Spleen (tissue), 11 donors: ENCODE data around the gene ALOX5AP. TPM values are rescaled to one million over a fixed set of nuclear protein-coding genes. Genes with fewer than 3 reads are reported as not detected.

ENCODE experiments used
- DNase-seq: peaks from one replicate; pipeline ENCODE4 v3.0.0-alpha.2; 2020
- H3K27ac ChIP-seq, 8 donors: fragments of 200-600 bp; sonication (generic) in 7 of 8; 1 replicate in 4 of 8; 2 replicates in 4 of 8; pipeline versions ENCODE4 v1.5.0 to v1.8.0; 2016 to 2021; ENCODE audit warnings: inconsistent platforms in 4 of 8, mild to moderate bottlenecking in 4 of 8, moderate library complexity in 1 of 8
- H3K27me3 ChIP-seq, 7 donors: fragments of 200-600 bp; sonication (generic) in 6 of 7; replicated peaks in 1 of 7; 1 replicate in 4 of 7; 2 replicates in 3 of 7; pipeline versions ENCODE4 v1.5.0 to v1.8.0; 2016 to 2021; ENCODE audit warnings: inconsistent platforms in 3 of 7, mild to moderate bottlenecking in 1 of 7
- H3K36me3 ChIP-seq, 6 donors: fragments of 200-600 bp; sonication (generic) in 5 of 6; 1 replicate in 4 of 6; 2 replicates in 2 of 6; pipeline versions ENCODE4 v1.5.0 to v1.8.0; 2016 to 2021; ENCODE audit warnings: inconsistent platforms in 2 of 6
- H3K4me1 ChIP-seq, 6 donors: fragments of 200-600 bp; sonication (generic) in 5 of 6; 1 replicate in 3 of 6; 2 replicates in 3 of 6; pipeline versions ENCODE4 v1.5.0 to v1.8.0; 2016 to 2021; ENCODE audit warnings: inconsistent platforms in 3 of 6
- H3K4me3 ChIP-seq, 8 donors: fragments of 200-600 bp; sonication (generic) in 7 of 8; 1 replicate in 4 of 8; 2 replicates in 4 of 8; pipeline versions ENCODE4 v1.5.0 to v1.8.0; 2016 to 2021; ENCODE audit warnings: inconsistent platforms in 4 of 8, mild to moderate bottlenecking in 4 of 8, moderate library complexity in 2 of 8
- H3K9me3 ChIP-seq, 8 donors: fragments of 200-600 bp; sonication (generic) in 7 of 8; 1 replicate in 4 of 8; 2 replicates in 4 of 8; pipeline versions ENCODE4 v1.5.0 to v1.8.0; 2016 to 2021; ENCODE audit warnings: inconsistent platforms in 4 of 8
- CTCF ChIP-seq, 11 experiments: fragments of 200-600 bp in 7 of 11; fragments of 450-650 bp in 4 of 11; sonication (generic) in 4 of 11; IDR thresholded peaks in 8 of 11; conservative IDR thresholded peaks in 3 of 11; 1 replicate in 7 of 11; 2 replicates in 4 of 11; pipeline versions ENCODE4 v1.4.0 to v1.8.0; 2016 to 2021; ENCODE audit warnings: antibody characterized with exemption in 11 of 11, inconsistent platforms in 4 of 11, mild to moderate bottlenecking in 1 of 11
- POLR2A ChIP-seq, 3 donors: fragments of 450-650 bp; IDR thresholded peaks; one replicate each; pipeline ENCODE4 v1.5.1; 2017; ENCODE audit warnings: antibody characterized with exemption in 3 of 3, mild to moderate bottlenecking in 1 of 3
- POLR2AphosphoS5 ChIP-seq, 3 donors: sonication (generic); formaldehyde crosslinking; IDR thresholded peaks; one replicate each; pipeline ENCODE4 v1.5.1; 2017; ENCODE audit warnings: antibody characterized with exemption in 3 of 3
- WGBS, 5 donors: extraction: QIAGEN DNeasy Blood & Tissue Kit in 3 of 5; methylation state at CpG; one replicate each; pipeline versions ENCODE4 v1.1.5 to v1.1.7; 2013 to 2018; 5-methylcytosine and 5-hydroxymethylcytosine counted together
- intact Hi-C: fragments of 100-400 bp; cut with DNase I; formaldehyde crosslinking; loops from one replicate; pipeline ENCODE4 v1.15.0; 2023; ENCODE audit warnings: low total_unique reads
- polyA plus RNA-seq, 3 donors: library from polyadenylated mRNA; stranded (reverse); fragments of 200-250 nt; gene quantifications; one replicate each; pipeline ENCODE4 v1.2.1, GENCODE V29; 2013
- total RNA-seq, 7 donors: library from RNA; depleted of rRNA in 3 of 7; stranded (reverse); fragments of >200 nt in 3 of 7; fragmentation: NEBNext Ultra II Directional in 4 of 7; extraction: Animal tissue kit (Norgen Biotek cat#: 25700) in 4 of 7; gene quantifications; one replicate each; pipeline versions ENCODE4 v1.1.0 to v1.2.1, GENCODE V29; 2016 to 2021
- donor health status: healthy with polysubstance abuse.
- donor health status: DM: no; HTN: no; CAD: no; lungs with moderate emphysema.
- donor health status: DM: no; HTN: no; CAD: no.
- donor health status: Bipolar disorder and iron deficiency.
- donor health status: healthy.
- donor health status: DM: no; HTN: no; CAD: no.
- donor health status: DM: yes; HTN: yes; CAD: no.

The ALOX5AP gene
- total and polyA plus RNA-seq, 10 donors, result 36.8 to 268 (median 70.0) TPM

- WGBS, 5 donors, result 71 to 75% (median 74%) methylated on average over 10 to 12 of the region's 12 CpGs
- Histone ChIP-seq H3K4me1 (peaks cover 0 to 28% (median 8%) of the 10 kb centered on the region in 6 donors), H3K27me3 (no peaks in the 10 kb centered on the region), H3K4me3 (no peak overlapping the region), H3K9me3 (no peaks in the 10 kb centered on the region), H3K36me3 (peaks cover 0 to 32% (median 0%) of the 10 kb centered on the region in 6 donors), H3K27ac (peak overlapping the region in 3 of 8 donors; percentile 1 to 33 (median 22))
- TF ChIP-seq CTCF (IDR thresholded peaks at IDR 0.05 in 8 of 11, conservative IDR thresholded peaks at IDR 0.05 in 3 of 11) (peak in 7 of 11 experiments; percentile 13 to 40 (median 26)), POLR2AphosphoS5 (IDR thresholded peaks at IDR 0.05) (peak; percentile 48 to 70 (median 68)), POLR2A (IDR thresholded peaks at IDR 0.05) (no peak)
- peak; percentile 80 for DNase-seq
- intact Hi-C loops, result no loop called here
Observed at GRCh38 chr13:30792285-30793000, 57.1 kb downstream of the ALOX5AP start.

GRCh38 chr13:30796132-30796572 is 60.8 kb downstream of the ALOX5AP start:
- H3K27ac ChIP-seq, result peak overlapping the region in 3 of 8 donors; percentile 21 to 40 (median 29)
- H3K4me1 ChIP-seq, result peaks cover 0 to 28% (median 8%) of the 10 kb centered on the region in 6 donors
- H3K4me3 ChIP-seq, result peak overlapping the region in 1 of 8 donors; percentile 19
- TF ChIP-seq POLR2AphosphoS5 (IDR thresholded peaks at IDR 0.05) (no peak), CTCF (IDR thresholded peaks at IDR 0.05 in 8 of 11, conservative IDR thresholded peaks at IDR 0.05 in 3 of 11) (no peak), POLR2A (IDR thresholded peaks at IDR 0.05) (no peak)
- H3K9me3 ChIP-seq, result no peaks in the 10 kb centered on the region
- intact Hi-C loops, result no loop called here
- WGBS, 5 donors, result 24 to 43% (median 34%) methylated on average over 4 of the region's 4 CpGs
- H3K36me3 ChIP-seq, result peaks cover 0 to 24% (median 0%) of the 10 kb centered on the region in 6 donors
- no peak for DNase-seq
- H3K27me3 ChIP-seq, result no peaks in the 10 kb centered on the region

GRCh38 chr13:30796631-30797601 is 61.6 kb downstream of the ALOX5AP start:
- TF ChIP-seq CTCF (IDR thresholded peaks at IDR 0.05 in 8 of 11, conservative IDR thresholded peaks at IDR 0.05 in 3 of 11) (no peak), POLR2AphosphoS5 (IDR thresholded peaks at IDR 0.05) (no peak), POLR2A (IDR thresholded peaks at IDR 0.05) (no peak)
- Histone ChIP-seq H3K4me1 (peaks cover 0 to 28% (median 8%) of the 10 kb centered on the region in 6 donors), H3K9me3 (no peaks in the 10 kb centered on the region), H3K4me3 (no peak overlapping the region), H3K36me3 (peaks cover 0 to 19% (median 0%) of the 10 kb centered on the region in 6 donors), H3K27me3 (no peaks in the 10 kb centered on the region), H3K27ac (peak overlapping the region in 3 of 8 donors; percentile 21 to 40 (median 29))
- no peak for DNase-seq
- 76 to 88% (median 84%) methylated on average over 20 of the region's 20 CpGs for WGBS, 5 donors
- intact Hi-C loops, result no loop called here
